GM18951 (cell line): Measurements from ENCODE around the gene SDF2.
A peak's percentile ranks its signal among the peaks of the same experiment; 100 is the strongest.

Source experiments
- POLR2A ChIP-seq: IDR thresholded peaks from 4 replicates; pipeline ENCODE4 v1.6.1; 2011; ENCODE audit warnings: mild to moderate bottlenecking; ENCODE audit not compliant: insufficient read length, insufficient read depth; ENCODE audit errors: extremely low read depth
- in situ Hi-C: fragments of 300-500 bp; cut with MboI; formaldehyde crosslinking; loops from one replicate; pipeline ENCODE4 v1.12.0; 2022; ENCODE audit warnings: low sequenced_read_pairs, mixed read lengths, inconsistent platforms; ENCODE audit not compliant: unreplicated experiment

Gene SDF2

DNA sequence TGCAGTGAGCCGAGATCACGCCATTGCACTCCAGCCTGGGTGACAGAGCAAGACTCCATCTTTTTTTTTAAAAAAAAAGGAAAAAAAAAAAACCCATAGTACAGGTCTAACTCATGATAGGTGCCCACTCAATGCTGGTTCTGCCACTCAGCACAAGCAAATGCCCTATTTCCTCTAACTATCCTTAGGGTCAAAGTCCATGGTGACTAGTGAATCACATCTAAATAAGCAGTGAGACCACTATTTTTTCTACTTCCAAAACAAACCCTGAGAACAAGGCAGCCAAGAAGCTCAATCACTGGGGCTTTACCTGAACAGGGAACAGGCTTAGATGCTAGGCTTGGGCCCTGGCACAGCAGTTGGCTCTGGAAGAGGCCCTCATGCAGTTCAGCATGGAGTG lies 20.1 kb downstream of the SDF2 start:
- in situ Hi-C loops: no loop called here
- TF ChIP-seq POLR2A: no peak

- no peak for TF ChIP-seq POLR2A
- in situ Hi-C loops: no loop called here
Measured at GRCh38 chr17:28635506-28635905, 26.2 kb downstream of the SDF2 start.

GRCh38 chr17:28634206-28634865 lies 27.4 kb downstream of the SDF2 start:
- TF ChIP-seq POLR2A: no peak
- in situ Hi-C loops: no loop called here

GRCh38 chr17:28626818-28627217 lies 34.9 kb downstream of the SDF2 start:
- no peak for TF ChIP-seq POLR2A
- in situ Hi-C loops: no loop called here

DNA sequence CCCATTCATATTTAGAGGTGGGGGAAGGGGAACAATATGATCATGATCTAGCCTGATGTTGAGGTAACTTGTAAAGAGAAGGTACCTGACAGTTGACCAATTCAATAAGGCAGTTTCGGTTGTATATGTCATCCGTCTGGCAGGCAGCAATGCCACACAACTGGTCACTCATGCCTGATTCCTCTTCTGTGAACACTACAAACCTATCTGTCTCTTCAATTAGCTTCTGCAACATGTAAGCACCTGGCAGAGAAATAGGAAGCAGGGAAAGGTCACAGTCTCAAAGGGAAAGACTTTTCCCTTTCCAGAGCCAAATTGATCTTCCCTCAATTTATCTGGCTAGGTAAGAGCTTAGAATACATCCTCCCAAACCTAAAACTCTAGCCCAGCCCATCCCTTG lies 37.6 kb downstream of the SDF2 start:
- in situ Hi-C loops: no loop called here
- no peak for TF ChIP-seq POLR2A

- in situ Hi-C loops: no loop called here
- TF ChIP-seq POLR2A: no peak
Measured at GRCh38 chr17:28623696-28624095, 38.0 kb downstream of the SDF2 start.

- in situ Hi-C loops: no loop called here
- TF ChIP-seq POLR2A: no peak
Measured at GRCh38 chr17:28622186-28622585, 39.5 kb downstream of the SDF2 start.

DNA sequence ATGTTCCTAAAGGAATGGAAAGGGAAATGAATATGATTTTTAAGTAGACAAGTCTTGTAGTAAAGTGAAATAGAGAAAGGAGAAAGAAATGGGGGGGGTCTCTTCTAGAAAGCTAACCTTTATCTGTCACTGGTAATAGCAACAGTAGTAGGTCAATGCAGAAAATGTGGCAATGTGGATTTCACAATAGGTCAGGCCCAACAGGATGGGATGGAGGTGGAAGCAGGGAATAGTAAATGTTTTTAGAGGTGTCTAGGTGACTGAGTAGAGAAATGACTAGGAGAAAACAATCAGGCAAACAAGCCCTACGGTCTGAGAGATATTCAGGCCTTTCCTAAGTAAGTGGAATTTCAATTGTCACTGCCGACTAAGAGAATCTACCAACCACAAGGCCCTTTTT lies 41.7 kb downstream of the SDF2 start:
- in situ Hi-C loops: no loop called here
- TF ChIP-seq POLR2A: no peak

- in situ Hi-C loops: no loop called here
- no peak for TF ChIP-seq POLR2A
Measured at GRCh38 chr17:28618464-28618863, 43.2 kb downstream of the SDF2 start.

GRCh38 chr17:28616281-28616680 lies 45.4 kb downstream of the SDF2 start:
- in situ Hi-C loops: no loop called here
- TF ChIP-seq POLR2A: no peak

GRCh38 chr17:28615260-28615940 lies 46.3 kb downstream of the SDF2 start:
- TF ChIP-seq POLR2A: no peak
- in situ Hi-C loops: no loop called here

GRCh38 chr17:28613931-28614381 lies 47.8 kb downstream of the SDF2 start, which contains the start of gene RSKR:
Gene RSKR, minus strand, starts transcription at chr17:28614185. Its CDS starts 24 bp downstream, at chr17:28614161.
- no peak for TF ChIP-seq POLR2A
- in situ Hi-C loops: no loop called here

DNA sequence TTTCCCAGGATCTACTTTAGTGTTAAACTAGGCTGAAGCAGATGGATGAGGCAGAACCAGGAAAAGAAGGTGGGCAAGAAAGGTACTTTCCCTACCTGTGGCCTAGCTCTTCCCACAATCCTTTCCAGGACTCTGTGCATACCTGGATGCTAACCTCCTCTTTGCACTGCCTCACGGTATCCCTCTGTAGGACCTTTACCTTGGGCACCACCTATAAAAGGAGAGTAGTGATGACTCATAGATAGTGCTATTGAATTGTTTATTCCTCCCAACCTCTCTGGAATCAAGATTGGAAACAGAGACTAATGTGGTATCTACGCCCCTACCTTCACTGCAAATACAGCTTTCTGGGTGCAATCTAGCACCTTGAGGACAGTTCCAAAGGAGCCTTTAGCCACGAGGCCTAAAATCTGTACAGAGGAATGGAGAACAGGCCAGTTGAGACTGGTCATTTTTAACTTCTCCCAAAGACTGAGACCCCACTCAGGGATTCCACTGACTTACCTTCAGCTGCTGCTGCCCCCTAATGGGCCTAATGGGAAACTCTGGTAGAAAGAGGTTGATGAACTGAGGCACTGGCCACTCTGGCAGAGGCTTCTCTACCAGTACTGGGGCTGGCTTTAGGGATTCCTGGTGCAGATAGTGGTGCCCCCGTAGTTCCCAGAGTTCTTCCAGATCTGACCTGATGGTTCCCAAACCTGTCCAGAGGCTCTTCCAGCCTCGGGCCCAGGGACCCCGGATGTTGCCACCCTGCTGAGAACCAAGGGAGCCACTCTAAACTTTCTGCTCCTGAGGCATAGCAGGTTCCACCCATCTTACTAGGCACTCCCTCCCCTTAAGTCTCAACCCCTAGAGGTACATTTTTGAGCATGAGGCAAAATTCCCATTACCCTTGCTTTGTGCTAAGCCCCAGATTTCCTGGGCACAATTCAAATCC lies 48.5 kb downstream of the SDF2 start:
- TF ChIP-seq POLR2A: peak; percentile 20
- in situ Hi-C loops: no loop called here
